Measurements from ENCODE around the gene ZNRD2. TPM values are rescaled to one million over a fixed set of nuclear protein-coding genes. Genes with fewer than 3 reads are reported as not detected.

The ZNRD2 gene
- total RNA-seq, 4 donors from 2014 or later, result 43.6 to 77.3 (median 63.3) TPM

GRCh38 chr11:65571420-65571819, 1.1 kb downstream of the ZNRD2 start:
- no peak for DNase-seq (ENCODE audit: extremely low spot score)
- Histone ChIP-seq H3K27me3 (no peaks in the 10 kb centered on the region), H3K4me3 (peak overlapping the region; percentile 78 to 98 (median 88)), H3K9me3 (no peaks in the 10 kb centered on the region), H3K27ac (replicated peaks in 1 of 4) (peak overlapping the region; percentile 95 to 99 (median 96)), H3K36me3 (peaks cover 0 to 2% (median 0%) of the 10 kb centered on the region in 4 donors), H3K4me1 (peaks cover 57 to 85% (median 71%) of the 10 kb centered on the region in 4 donors)
- TF ChIP-seq EP300 (IDR thresholded peaks at IDR 0.05) (no peak), POLR2A (IDR thresholded peaks at IDR 0.05; ENCODE audit: low read depth) (no peak), POLR2AphosphoS5 (IDR thresholded peaks at IDR 0.05) (no peak)
- TF ChIP-seq, protein P1, sequence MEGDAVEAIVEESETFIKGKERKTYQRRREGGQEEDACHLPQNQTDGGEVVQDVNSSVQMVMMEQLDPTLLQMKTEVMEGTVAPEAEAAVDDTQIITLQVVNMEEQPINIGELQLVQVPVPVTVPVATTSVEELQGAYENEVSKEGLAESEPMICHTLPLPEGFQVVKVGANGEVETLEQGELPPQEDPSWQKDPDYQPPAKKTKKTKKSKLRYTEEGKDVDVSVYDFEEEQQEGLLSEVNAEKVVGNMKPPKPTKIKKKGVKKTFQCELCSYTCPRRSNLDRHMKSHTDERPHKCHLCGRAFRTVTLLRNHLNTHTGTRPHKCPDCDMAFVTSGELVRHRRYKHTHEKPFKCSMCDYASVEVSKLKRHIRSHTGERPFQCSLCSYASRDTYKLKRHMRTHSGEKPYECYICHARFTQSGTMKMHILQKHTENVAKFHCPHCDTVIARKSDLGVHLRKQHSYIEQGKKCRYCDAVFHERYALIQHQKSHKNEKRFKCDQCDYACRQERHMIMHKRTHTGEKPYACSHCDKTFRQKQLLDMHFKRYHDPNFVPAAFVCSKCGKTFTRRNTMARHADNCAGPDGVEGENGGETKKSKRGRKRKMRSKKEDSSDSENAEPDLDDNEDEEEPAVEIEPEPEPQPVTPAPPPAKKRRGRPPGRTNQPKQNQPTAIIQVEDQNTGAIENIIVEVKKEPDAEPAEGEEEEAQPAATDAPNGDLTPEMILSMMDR (IDR thresholded peaks at IDR 0.05), result no peak
- intact Hi-C loops (cut with DNase I), result loop anchor here (2.0 kb wide), 1 partner anchor 31 kb away; no protein-coding TSS in a partner anchor
- 54% methylated on average over 8 of the region's 9 CpGs for WGBS

GRCh38 chr11:65571940-65572339, 1.7 kb downstream of the ZNRD2 start:
- peak overlapping the region; percentile 95 to 99 (median 96) for H3K27ac ChIP-seq (replicated peaks in 1 of 4)
- peak overlapping the region; percentile 78 to 98 (median 88) for H3K4me3 ChIP-seq
- intact Hi-C loops (cut with DNase I), result loop anchor here (2.0 kb wide), 1 partner anchor 31 kb away; no protein-coding TSS in a partner anchor
- H3K4me1 ChIP-seq, result peaks cover 61 to 85% (median 74%) of the 10 kb centered on the region in 4 donors
- WGBS, result 5% methylated on average over 11 of the region's 11 CpGs
- DNase-seq (ENCODE audit: extremely low spot score), result no peak
- TF ChIP-seq POLR2AphosphoS5 (IDR thresholded peaks at IDR 0.05) (no peak), POLR2A (IDR thresholded peaks at IDR 0.05; ENCODE audit: low read depth) (no peak), EP300 (IDR thresholded peaks at IDR 0.05) (no peak)
- TF ChIP-seq, protein P1 (IDR thresholded peaks at IDR 0.05), result peak; percentile 42 to 59 (median 51)
- no peaks in the 10 kb centered on the region for H3K27me3 ChIP-seq
- H3K36me3 ChIP-seq, result no peaks in the 10 kb centered on the region
- H3K9me3 ChIP-seq, result no peaks in the 10 kb centered on the region

DNA sequence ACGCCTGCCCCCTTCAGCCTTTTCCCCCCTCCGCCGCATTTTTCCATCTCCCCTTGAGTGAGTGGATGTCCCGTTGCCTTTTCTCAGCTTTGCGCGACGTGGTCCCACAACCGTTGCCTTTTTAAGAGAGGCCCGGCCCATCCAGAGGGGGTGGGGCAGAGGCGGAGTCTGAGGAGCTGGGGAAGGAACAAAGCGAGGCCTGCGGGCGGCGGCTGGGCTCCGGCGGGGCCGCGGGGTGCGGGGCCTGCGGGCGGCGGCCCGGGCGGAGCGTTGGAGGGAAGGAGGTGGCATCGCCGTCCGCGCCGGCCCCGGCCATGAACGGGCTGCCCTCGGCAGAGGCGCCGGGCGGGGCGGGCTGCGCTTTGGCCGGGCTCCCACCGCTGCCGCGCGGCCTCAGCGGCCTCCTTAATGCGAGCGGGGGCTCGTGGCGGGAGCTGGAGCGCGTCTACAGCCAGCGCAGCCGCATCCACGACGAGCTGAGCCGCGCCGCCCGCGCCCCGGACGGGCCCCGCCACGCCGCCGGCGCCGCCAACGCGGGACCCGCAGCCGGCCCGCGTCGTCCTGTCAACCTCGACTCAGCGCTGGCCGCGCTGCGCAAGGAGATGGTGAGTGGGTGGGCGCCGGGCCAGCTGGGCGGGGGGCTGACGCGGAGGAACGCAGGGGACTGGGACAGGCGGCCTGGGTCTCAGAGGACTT, 2.2 kb downstream of the ZNRD2 start, which contains the start of gene FAM89B:
Gene FAM89B (plus strand): TSS at position 183 of the 696 bp plus-strand sequence. CDS start 132 bp downstream, at position 315.
- no peaks in the 10 kb centered on the region for H3K27me3 ChIP-seq
- H3K9me3 ChIP-seq, result no peaks in the 10 kb centered on the region
- H3K4me3 ChIP-seq, result peak within 1 kb of the TSS; percentile 78 to 98 (median 88)
- peak within 1 kb of the TSS; percentile 95 to 99 (median 96) for H3K27ac ChIP-seq (replicated peaks in 1 of 4)
- intact Hi-C loops (cut with DNase I), result no loop called here
- no peaks in the 10 kb centered on the region for H3K36me3 ChIP-seq
- DNase-seq (ENCODE audit: extremely low spot score), result peak; percentile 97
- TF ChIP-seq, protein P1 (IDR thresholded peaks at IDR 0.05), result no peak
- TF ChIP-seq POLR2AphosphoS5 (IDR thresholded peaks at IDR 0.05) (peak in 1 of 2 donors; percentile 77), EP300 (IDR thresholded peaks at IDR 0.05) (no peak)
- H3K4me1 ChIP-seq, result peaks cover 67 to 85% (median 78%) of the 10 kb centered on the region in 4 donors
- 1% methylated on average over 22 of the region's 86 CpGs for WGBS

DNA sequence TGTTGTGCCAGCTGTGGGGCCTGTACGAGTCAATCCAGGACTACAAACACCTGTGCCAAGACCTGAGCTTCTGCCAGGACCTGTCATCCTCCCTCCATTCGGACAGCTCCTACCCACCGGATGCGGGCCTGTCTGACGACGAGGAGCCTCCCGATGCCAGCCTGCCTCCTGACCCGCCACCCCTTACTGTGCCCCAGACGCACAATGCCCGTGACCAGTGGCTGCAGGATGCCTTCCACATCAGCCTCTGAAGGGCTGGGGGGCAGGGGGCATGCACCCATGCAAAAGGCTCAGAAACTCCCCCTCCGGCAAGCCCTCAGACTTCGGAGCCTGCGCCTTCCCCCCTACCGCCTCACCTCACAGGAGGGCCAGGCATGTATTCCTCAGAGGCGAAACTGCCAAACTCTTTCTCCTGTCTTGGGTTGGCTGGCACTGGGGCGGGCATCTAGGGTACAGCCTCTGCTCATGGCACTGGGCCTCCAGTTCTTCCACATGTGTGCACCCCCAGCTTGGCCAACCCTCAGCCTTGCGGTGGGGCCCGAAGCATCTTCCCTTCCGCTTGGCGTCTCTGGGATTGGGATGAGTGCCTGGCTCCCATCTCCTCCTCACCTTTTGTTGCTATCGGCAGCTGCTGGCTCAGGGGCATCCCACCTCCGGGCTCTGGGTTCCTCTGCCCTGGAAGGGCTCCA, 3.3 kb downstream of the ZNRD2 start:
- no peak for DNase-seq (ENCODE audit: extremely low spot score)
- Histone ChIP-seq H3K36me3 (peaks cover 0 to 6% (median 6%) of the 10 kb centered on the region in 4 donors), H3K27ac (replicated peaks in 1 of 4) (peak overlapping the region; percentile 95 to 99 (median 96)), H3K9me3 (no peaks in the 10 kb centered on the region), H3K27me3 (no peaks in the 10 kb centered on the region), H3K4me3 (peak overlapping the region; percentile 78 to 98 (median 88)), H3K4me1 (peaks cover 70 to 85% (median 79%) of the 10 kb centered on the region in 4 donors)
- no peak for TF ChIP-seq POLR2A (IDR thresholded peaks at IDR 0.05; ENCODE audit: low read depth)
- no peak for TF ChIP-seq POLR2AphosphoS5 (IDR thresholded peaks at IDR 0.05)
- TF ChIP-seq EP300 (IDR thresholded peaks at IDR 0.05), result no peak
- TF ChIP-seq, protein P1 (IDR thresholded peaks at IDR 0.05), result no peak
- intact Hi-C loops (cut with DNase I), result loop anchor here (2.0 kb wide), 2 partner anchors 19 to 41 kb away; partner anchors contain the start of genes MAP3K11 and PCNX3
- WGBS, result 5% methylated on average over 10 of the region's 22 CpGs

Data from esophagus muscularis mucosa (tissue), 4 donors.